Stomach (tissue), 9 donors: ENCODE measurements around the gene THEM4. TPM values are rescaled to one million over a fixed set of nuclear protein-coding genes. Genes with fewer than 3 reads are reported as not detected.
"Not testable (repeated sequence)": the region's sequence is repeated elsewhere in the genome, so short reads cannot be mapped to it uniquely, and the experiment has no call there.

ENCODE experiments used
- DNase-seq, 2 donors: peaks; one replicate each; pipeline versions ENCODE4 v3.0.0 to v3.0.0-alpha.2; 2013 to 2019
- H3K27ac ChIP-seq, 5 donors: fragments of 200-600 bp in 4 of 5; sonication (generic) in 4 of 5; one replicate each; pipeline ENCODE4 v1.5.1; 2013 to 2019; ENCODE audit warnings: mild to moderate bottlenecking in 1 of 5, moderate library complexity in 1 of 5
- H3K27me3 ChIP-seq, 3 donors: fragments of 200-600 bp; sonication (generic); one replicate each; pipeline ENCODE4 v1.5.1; 2017 to 2019; ENCODE audit warnings: mixed run types in 1 of 3
- H3K36me3 ChIP-seq, 4 donors: fragments of 200-600 bp; sonication (generic); 1 replicate in 3 of 4; 2 replicates in 1 of 4; pipeline ENCODE4 v1.5.1; 2016 to 2019
- H3K4me1 ChIP-seq, 4 donors: fragments of 200-600 bp; sonication (generic); one replicate each; pipeline ENCODE4 v1.5.1; 2016 to 2019
- H3K4me3 ChIP-seq, 4 donors: fragments of 200-600 bp; sonication (generic) in 3 of 4; one replicate each; pipeline ENCODE4 v1.5.1; 2016 to 2019; ENCODE audit warnings: mild to moderate bottlenecking in 1 of 4
- H3K9me3 ChIP-seq, 4 donors: fragments of 200-600 bp; sonication (generic); one replicate each; pipeline ENCODE4 v1.5.1; 2016 to 2019
- EP300 ChIP-seq: sonication (generic); formaldehyde crosslinking; IDR thresholded peaks from one replicate; pipeline ENCODE4 v1.6.1; 2017; ENCODE audit warnings: antibody characterized with exemption
- POLR2A ChIP-seq, 4 donors: fragments of 450-650 bp; IDR thresholded peaks; one replicate each; pipeline ENCODE4 v1.6.1; 2016; ENCODE audit warnings: antibody characterized with exemption in 4 of 4, control low read depth in 2 of 4, mild to moderate bottlenecking in 1 of 4, moderate library complexity in 1 of 4
- POLR2AphosphoS5 ChIP-seq, 3 donors: sonication (generic); formaldehyde crosslinking; IDR thresholded peaks; one replicate each; pipeline ENCODE4 v1.6.1; 2016; ENCODE audit warnings: antibody characterized with exemption in 3 of 3
- WGBS, 5 donors: extraction: QIAGEN DNeasy Blood & Tissue Kit in 3 of 5; methylation state at CpG; one replicate each; pipeline versions ENCODE4 v1.1.5 to v1.1.7; 2013 to 2018; 5-methylcytosine and 5-hydroxymethylcytosine counted together
- intact Hi-C: fragments of 100-400 bp; cut with DNase I; formaldehyde crosslinking; loops from one replicate; pipeline ENCODE4 v1.15.1; 2023; ENCODE audit warnings: low total_unique reads
- polyA plus RNA-seq, 3 donors: library from polyadenylated mRNA; stranded (reverse); fragments of 200-250 nt; gene quantifications; one replicate each; pipeline ENCODE4 v1.2.3, GENCODE V29; 2013
- total RNA-seq, 5 donors: library from RNA; depleted of rRNA; stranded (reverse); fragments of >200 nt; gene quantifications; one replicate each; pipeline versions ENCODE4 v1.1.0 to v1.2.3, GENCODE V29; 2014 to 2016
- TF ChIP-seq, protein P1 (sequence below), 7 experiments: fragments of 450-650 bp in 4 of 7; fragments of 200-600 bp in 3 of 7; sonication (generic) in 3 of 7; IDR thresholded peaks; one replicate each; pipeline ENCODE4 v1.5.1; 2016 to 2019; ENCODE audit warnings: antibody characterized with exemption in 7 of 7, control low read depth in 2 of 7, mild to moderate bottlenecking in 1 of 7
- donor health status: healthy with polysubstance abuse.
- donor health status: Bipolar disorder and iron deficiency.
- donor health status: healthy.

The THEM4 gene
- total and polyA plus RNA-seq, 8 donors, result 0.89 to 48.4 (median 11.1) TPM

- WGBS, 5 donors, result 76 to 92% (median 86%) methylated on average over 1 of the region's 1 CpG
- H3K9me3 ChIP-seq, result no peaks in the 10 kb centered on the region
Observed at GRCh38 chr1:151887028-151887427, 22.3 kb downstream of the THEM4 start.

DNA sequence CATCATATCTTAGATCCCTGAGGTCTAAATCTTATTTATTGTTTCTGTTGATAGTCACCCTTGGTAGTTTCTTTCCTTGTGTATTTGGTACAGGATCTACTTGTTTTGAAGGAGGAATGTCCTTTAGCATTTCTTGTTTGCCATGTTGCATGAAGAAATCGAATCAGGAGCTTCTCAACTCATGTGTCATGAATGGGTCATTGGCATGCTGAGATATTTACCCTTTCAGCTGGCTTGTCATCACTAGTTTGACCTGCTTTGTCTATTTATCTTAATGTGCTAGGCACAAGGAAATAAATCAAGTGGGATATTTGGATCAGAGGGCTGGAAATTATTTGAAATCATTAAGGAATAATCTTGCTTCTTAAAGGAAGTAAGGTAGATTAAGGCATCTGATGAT, 23.8 kb downstream of the THEM4 start:
- TF ChIP-seq EP300 (no peak), POLR2AphosphoS5 (IDR thresholded peaks at IDR 0.05) (no peak), POLR2A (IDR thresholded peaks at IDR 0.05) (no peak)
- TF ChIP-seq, protein P1, sequence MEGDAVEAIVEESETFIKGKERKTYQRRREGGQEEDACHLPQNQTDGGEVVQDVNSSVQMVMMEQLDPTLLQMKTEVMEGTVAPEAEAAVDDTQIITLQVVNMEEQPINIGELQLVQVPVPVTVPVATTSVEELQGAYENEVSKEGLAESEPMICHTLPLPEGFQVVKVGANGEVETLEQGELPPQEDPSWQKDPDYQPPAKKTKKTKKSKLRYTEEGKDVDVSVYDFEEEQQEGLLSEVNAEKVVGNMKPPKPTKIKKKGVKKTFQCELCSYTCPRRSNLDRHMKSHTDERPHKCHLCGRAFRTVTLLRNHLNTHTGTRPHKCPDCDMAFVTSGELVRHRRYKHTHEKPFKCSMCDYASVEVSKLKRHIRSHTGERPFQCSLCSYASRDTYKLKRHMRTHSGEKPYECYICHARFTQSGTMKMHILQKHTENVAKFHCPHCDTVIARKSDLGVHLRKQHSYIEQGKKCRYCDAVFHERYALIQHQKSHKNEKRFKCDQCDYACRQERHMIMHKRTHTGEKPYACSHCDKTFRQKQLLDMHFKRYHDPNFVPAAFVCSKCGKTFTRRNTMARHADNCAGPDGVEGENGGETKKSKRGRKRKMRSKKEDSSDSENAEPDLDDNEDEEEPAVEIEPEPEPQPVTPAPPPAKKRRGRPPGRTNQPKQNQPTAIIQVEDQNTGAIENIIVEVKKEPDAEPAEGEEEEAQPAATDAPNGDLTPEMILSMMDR (IDR thresholded peaks at IDR 0.05), result no peak
- intact Hi-C loops, result no loop called here
- no peaks in the 10 kb centered on the region for H3K9me3 ChIP-seq
- no peaks in the 10 kb centered on the region for H3K27me3 ChIP-seq
- H3K36me3 ChIP-seq, result peaks cover 0 to 37% (median 30%) of the 10 kb centered on the region in 4 donors
- H3K4me1 ChIP-seq, result no peaks in the 10 kb centered on the region
- no peak for DNase-seq
- H3K27ac ChIP-seq, result no peak overlapping the region
- WGBS, 5 donors, result 49 to 78% (median 76%) methylated on average over 1 of the region's 1 CpG
- H3K4me3 ChIP-seq, result no peak overlapping the region

More at GRCh38 chr1:151887028-151887427, 22.3 kb downstream of the THEM4 start:
- intact Hi-C loops, result no loop called here
- no peak overlapping the region for H3K27ac ChIP-seq
- no peak overlapping the region for H3K4me3 ChIP-seq
- no peaks in the 10 kb centered on the region for H3K4me1 ChIP-seq
- H3K36me3 ChIP-seq, result peaks cover 0 to 48% (median 44%) of the 10 kb centered on the region in 4 donors
- no peak for DNase-seq
- no peaks in the 10 kb centered on the region for H3K27me3 ChIP-seq
- TF ChIP-seq, protein P1 (IDR thresholded peaks at IDR 0.05), result no peak
- no peak for TF ChIP-seq POLR2AphosphoS5 (IDR thresholded peaks at IDR 0.05)
- TF ChIP-seq EP300, result no peak
- no peak for TF ChIP-seq POLR2A (IDR thresholded peaks at IDR 0.05)

DNA sequence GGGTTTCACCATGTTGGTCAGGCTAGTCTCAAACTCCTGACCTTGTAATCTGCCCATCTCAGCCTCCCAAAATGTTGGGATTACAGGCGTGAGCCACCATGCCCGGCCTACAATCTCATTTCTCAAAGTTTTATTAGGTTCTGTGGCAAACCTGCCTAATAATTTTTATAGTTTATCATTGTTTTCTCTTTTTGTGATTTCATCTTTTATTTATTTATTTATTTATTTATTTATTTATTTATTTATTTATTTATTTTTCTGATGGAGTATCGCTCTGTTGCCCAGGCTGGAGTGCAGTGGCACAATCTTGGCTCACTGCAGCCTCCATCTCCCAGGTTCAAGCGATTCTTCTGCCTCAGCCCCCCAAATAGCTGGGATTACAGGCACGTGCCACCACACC, 24.4 kb downstream of the THEM4 start:
- H3K9me3 ChIP-seq, H3K4me1 ChIP-seq, H3K27me3 ChIP-seq, intact Hi-C loops, DNase-seq, H3K27ac ChIP-seq, H3K4me3 ChIP-seq: not testable (repeated sequence)
- H3K36me3 ChIP-seq, result peaks cover 0 to 34% (median 30%) of the 10 kb centered on the region in 4 donors
- 96 to 100% (median 97%) methylated on average over 5 of the region's 5 CpGs for WGBS, 5 donors

DNA sequence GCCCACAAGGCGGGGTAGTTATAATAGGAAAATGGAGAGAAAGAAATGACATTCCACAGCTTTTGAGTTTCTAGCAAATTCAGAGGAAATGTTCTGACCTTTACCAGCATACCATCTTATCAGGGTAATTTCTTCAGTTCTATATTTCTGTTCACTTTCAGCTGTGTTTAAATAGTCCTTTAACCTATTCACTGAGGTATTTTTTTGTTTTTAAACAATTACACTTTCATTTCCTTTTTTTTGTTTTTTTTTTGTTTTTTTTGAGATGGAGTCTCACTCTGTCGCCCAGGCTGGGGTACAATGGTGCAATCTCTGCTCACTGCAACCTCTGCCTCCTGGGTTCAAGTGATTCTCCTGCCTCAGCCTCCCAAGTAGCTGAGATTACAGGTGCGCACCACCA, 24.9 kb downstream of the THEM4 start:
- H3K4me3 ChIP-seq, result not testable (repeated sequence)

DNA sequence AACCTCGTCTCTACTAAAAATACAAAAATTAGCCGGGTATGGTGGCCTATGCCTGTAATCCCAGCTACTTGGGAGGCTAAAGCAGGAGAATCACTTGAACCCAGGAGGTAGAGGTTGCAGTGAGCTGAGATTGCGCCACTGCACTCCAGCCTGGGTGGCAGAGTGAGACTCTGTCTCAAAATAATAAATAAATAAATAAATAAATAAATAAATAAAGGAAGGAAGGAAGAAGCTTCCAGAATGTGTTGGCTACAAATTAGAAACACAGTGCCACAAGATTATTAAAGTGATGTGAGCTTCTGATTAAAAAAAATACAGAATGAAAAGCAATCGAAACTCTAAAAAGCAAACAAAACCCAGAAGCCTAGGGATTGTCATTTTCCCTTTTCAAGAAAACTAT, 25.4 kb downstream of the THEM4 start:
- H3K4me3 ChIP-seq, H3K27me3 ChIP-seq, H3K4me1 ChIP-seq, H3K27ac ChIP-seq, DNase-seq, intact Hi-C loops, H3K9me3 ChIP-seq: not testable (repeated sequence)
- 88 to 98% (median 94%) methylated on average over 4 of the region's 4 CpGs for WGBS, 5 donors
- H3K36me3 ChIP-seq, result peaks cover 0 to 37% (median 25%) of the 10 kb centered on the region in 4 donors

More for the DNA sequence above, 24.9 kb downstream of the THEM4 start:
- H3K27me3 ChIP-seq, intact Hi-C loops, H3K4me1 ChIP-seq, H3K9me3 ChIP-seq, DNase-seq, H3K27ac ChIP-seq: not testable (repeated sequence)
- 89 to 98% (median 93%) methylated on average over 2 to 3 of the region's 3 CpGs for WGBS, 5 donors
- H3K36me3 ChIP-seq, result peaks cover 0 to 37% (median 27%) of the 10 kb centered on the region in 4 donors

GRCh38 chr1:151882918-151883317, 26.4 kb downstream of the THEM4 start:
- DNase-seq, H3K27ac ChIP-seq, intact Hi-C loops, H3K4me3 ChIP-seq, H3K4me1 ChIP-seq, H3K27me3 ChIP-seq, H3K9me3 ChIP-seq: not testable (repeated sequence)
- H3K36me3 ChIP-seq, result peaks cover 0 to 29% (median 17%) of the 10 kb centered on the region in 4 donors
- 92 to 98% (median 95%) methylated on average over 5 of the region's 5 CpGs for WGBS, 5 donors
